Activated CD8-positive, alpha-beta memory T cell treated with anti-CD3 and anti-CD28 coated beads for 36 hours (primary cell): ENCODE measurements around the gene ZBTB17. TPM values are rescaled to one million over a fixed set of nuclear protein-coding genes. Genes with fewer than 3 reads are reported as not detected.
"Not testable (repeated sequence)": the region's sequence is repeated elsewhere in the genome, so short reads cannot be mapped to it uniquely, and the experiment has no call there.

Experiments
- CTCF ChIA-PET: fragments of 350-600 bp; sonication (Branson Sonifier 250); formaldehyde crosslinking; loops from one replicate; lab custom pipeline; 2021; ENCODE audit warnings: antibody characterized with exemption; lab: Charles Lee
- POLR2A ChIA-PET: fragments of 350-600 bp; sonication (Branson Sonifier 250); formaldehyde crosslinking; loops from one replicate; lab custom pipeline; 2021; ENCODE audit warnings: antibody characterized with exemption; lab: Charles Lee
- total RNA-seq, 2 experiments: library from RNA; stranded (reverse); gene quantifications; one replicate each; pipeline ENCODE4 v1.2.3, GENCODE V29; 2021

Gene ZBTB17
- total RNA-seq, 2 experiments from 2014 or later, result 54.8 to 57.9 TPM

DNA sequence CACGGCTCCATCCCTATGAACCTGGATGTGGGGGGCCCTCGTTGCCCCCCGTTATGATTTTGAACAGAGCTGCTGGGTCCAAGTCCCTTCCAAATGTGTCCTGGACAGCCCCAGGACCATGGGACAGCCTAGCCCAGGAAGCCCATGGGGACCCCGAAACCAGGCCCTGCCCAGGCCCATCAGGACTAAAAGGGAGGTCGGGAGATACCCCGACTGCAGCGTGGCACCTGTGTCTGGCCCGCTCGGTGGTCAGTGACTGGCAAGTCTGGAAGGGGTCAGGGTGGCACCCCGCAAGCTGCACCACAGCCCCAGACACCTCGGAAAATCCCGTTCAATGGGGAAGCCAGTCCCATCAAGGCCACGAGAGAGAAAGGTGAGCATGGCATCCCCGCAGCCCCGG, 17.8 kb upstream of the ZBTB17 start:
- ChIA-PET CTCF (interaction anchor here (0.5 to 1.2 kb wide), 4 partner anchors 16 to 190 kb away, joined by 3 to 5 read pairs (median 4); no protein-coding TSS in a partner anchor), POLR2A (no interaction called here)

DNA sequence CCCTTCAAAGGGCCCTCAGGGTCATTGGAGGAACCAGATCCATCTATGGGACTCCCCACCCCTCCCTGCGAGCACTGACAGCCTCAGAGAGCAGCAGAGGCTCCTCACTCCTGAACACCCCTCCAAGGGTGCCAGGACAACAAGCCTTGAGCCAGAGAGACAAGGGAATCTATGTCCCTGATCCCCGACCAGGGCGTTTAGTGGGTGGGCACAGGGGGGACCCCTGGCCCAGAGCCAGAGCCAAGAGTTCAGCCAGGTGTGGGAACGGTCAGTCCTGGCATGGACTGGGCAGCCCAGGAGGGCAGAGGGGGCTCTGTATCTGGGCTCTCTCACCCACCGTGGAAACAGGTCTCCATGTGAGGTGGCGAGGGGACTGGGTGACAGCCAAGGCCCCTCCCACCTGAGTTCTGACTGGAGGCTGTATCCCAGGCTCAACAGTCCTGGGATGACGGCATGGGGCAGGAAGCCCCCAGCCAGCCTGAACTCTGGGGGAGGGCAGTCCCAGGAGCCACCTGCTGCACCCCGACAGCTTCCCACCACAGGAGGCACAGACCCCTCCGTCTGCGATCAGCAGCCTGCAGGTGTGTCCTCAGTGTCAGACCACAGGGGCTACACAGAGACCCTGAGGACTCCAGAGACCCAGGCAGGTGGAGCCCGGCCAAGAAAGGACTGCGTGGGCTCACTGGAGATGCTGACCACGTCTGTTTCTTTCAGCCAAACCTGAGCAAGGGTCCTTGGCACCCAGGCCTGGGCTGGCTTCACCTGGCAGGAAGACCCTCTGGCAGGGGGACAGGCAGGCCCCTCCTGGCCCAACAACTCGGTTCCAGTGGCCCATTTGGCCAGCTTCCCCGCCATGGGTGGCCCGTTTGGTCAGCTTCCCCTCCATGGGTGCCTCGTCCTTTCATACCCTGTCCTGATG, 16.9 kb upstream of the ZBTB17 start:
- CTCF ChIA-PET, result interaction anchor here (0.5 kb wide), 1 partner anchor 86 kb away, joined by 4 read pairs; no protein-coding TSS in a partner anchor
- POLR2A ChIA-PET, result no interaction called here

DNA sequence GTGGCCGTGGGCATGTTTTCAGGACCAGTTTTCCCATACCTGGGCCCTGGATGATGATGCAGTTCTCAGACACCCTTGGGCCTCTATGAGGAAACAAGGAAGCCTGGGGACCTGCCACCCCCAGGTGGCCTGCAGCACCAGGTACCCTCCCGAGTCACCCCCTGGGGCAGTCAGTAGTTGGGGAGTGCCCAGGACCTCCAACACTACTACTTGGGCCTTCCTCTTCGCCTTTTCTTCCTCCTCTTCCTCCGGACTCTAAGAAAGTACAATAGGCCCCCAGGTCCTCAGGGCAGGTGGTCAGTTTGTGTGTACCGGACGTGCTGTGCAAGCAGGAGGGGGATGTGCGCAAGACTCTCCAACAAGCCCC, 16.3 kb upstream of the ZBTB17 start:
- ChIA-PET POLR2A (no interaction called here), CTCF (no interaction called here)

DNA sequence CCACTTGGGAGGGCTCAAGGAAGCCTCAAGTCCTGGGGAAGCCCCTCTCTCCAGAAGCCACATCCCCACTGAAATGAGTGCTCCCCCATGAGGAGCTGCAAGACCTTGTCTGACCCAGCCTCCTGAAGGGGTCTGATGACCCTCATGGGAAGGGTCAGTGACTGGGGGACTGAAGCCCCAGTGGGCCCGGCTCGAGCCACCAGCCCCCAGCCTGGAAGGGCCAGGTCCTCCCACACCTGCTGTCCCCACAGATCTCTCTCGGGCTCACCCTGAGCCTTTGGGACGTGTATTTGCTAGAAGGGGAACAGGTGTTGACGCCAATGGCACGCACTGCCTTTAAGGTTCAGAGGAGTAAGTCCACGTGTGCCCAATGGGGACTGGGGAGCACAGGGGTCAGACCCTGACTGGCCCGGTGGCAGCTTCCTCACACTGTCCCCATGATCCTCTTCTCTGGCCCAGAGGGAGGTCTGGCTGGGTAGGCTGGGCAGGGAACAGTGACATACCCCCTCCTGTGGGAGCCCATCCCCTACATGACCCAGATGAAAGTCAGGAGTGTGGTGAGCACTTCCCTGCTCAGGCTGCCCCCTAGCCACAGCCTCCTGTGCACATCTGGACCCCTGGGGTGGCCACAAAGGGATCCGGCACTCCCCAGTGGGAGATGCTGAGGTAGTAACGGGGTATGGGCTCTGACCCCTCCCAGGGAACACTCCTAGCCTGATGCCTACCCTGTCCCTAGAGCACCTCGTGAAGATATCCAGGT, 15.7 kb upstream of the ZBTB17 start:
- ChIA-PET POLR2A (no interaction called here), CTCF (no interaction called here)

DNA sequence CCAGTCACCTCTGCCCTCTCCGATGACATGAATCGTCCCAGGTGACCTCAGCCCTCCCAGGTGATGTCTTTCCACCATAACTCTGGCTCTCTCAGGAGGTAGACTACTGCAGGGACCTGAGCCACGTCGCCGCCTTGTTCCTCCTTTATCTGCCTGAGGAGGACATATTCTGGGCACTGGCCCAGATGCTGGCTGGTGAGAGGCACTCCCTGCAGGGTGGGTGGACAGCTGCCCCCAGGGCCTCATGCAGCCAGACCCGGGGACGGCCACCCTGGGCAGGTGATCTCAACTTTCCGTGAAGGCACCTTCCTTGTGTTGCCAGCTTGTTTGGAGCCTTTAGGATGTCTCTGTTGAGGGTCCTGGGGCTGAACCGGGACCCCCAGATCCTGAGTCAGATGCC, 13.9 kb upstream of the ZBTB17 start:
- ChIA-PET POLR2A (no interaction called here), CTCF (no interaction called here)

DNA sequence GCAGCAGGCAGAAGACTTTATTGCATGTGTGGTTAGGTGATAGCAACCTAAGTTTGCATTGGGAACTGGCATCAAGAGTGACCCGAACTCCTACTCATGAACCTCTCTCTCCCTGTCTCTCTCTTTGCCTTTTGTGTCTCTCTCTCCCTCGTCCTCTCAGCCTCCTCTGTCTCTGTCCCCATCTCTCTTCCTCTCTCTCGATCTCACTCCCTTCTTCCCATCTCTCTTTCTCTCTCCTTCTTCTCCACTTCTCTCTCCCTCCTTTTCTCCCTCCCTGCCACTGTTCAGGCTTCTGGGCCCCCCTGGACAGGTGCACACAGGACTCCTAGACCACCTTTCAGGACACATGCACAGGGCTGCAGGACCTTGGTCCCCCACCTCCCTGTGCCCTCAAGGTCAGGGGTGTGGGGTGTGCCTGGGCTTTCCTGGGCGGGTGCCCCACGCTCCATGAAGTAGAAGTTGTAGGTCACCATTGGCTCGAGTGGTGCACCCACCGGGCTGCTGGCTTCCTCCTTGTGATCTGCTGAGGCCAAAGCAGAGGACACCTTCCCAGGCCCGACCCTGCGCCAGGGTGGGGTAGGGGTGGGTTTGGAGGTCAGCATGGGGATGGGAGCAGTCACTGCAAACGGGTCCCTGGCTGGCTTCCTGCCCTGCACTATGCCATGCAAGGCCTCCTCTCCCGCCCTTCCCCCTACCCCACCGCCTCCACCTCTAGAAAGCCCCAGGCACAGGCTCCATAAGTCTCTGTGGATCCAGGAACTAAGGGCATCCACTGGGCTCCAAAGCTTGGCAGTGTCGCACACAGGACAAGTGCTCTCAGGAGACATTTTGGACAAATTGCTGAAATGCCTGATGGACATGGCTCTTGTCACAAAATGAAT, 13.2 kb upstream of the ZBTB17 start:
- CTCF ChIA-PET, result interaction anchor here (0.7 kb wide), 1 partner anchor 173 kb away, joined by 3 read pairs; no protein-coding TSS in a partner anchor
- POLR2A ChIA-PET, result no interaction called here

DNA sequence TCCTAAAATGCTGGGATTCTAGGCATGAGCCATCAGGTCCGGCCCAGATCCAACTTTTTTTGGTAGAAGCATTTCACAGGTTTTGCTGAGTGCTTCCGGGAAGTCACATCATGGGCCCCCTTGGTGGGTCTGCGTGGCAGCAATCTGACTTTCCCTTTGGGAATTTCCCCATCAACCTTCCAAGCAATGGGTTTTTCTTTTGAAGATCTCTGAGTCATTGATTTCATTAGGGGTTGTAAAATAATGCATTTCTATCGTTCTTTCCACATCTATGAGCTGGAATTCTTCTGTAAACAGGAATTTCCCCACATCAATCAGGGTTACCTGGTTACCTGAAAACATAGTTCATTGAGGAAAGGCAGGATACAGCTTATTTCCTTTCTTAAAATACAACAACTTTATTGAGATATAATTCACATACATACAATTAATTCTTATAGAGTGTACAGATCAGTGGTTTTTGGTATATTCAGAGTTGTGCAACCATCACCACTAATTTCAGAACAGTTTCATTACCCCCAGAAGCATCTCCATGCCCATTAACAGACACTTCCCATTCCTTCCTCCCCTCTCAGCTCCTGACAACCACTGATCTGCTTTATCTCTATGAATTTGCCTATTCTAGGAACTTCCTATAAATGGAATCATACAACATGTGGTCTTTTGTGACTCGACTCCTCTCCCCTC, 9.9 kb upstream of the ZBTB17 start:
- ChIA-PET POLR2A (no interaction called here), CTCF (no interaction called here)

DNA sequence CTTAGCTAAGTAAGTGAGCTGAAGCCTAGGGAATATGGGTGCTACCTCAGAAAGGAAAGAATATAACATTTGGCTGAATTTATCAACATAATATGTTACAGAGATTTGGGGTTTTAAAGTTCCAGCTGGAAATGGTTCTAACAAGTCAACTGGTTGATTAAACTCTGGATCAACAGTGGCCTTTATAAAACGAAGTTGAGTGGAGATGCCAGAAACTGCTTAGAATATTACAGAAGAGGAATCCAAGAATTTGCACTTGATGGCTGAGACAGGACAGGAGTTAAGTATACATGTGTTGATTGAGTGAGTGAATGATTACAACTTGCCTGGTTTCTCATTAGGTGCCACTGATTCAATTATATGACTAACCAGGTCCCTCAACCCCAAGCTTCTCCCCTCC, 7.4 kb upstream of the ZBTB17 start:
- ChIA-PET CTCF (no interaction called here), POLR2A (no interaction called here)

DNA sequence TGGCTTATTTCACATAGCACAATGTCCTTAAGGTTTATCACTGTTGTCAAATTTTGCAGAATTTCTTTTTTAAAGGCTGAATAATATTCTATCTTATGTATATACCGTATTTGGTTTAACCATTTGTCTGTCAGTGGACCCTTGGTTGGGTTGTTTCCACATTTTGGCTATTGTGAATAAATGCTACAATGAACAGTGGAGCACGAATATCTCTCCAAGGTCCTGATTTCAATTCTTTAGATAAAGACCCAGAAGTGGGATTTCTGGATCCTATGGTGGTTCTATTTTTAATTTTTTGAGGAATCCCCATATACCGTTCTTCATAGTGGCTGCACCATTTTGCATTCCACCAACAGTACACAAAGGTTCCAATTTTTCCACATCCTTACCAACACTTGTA, 5.8 kb upstream of the ZBTB17 start:
- CTCF ChIA-PET, result no interaction called here
- POLR2A ChIA-PET, result interaction anchor here (0.6 kb wide), 1 partner anchor 58 kb away, joined by 4 read pairs; no protein-coding TSS in a partner anchor

DNA sequence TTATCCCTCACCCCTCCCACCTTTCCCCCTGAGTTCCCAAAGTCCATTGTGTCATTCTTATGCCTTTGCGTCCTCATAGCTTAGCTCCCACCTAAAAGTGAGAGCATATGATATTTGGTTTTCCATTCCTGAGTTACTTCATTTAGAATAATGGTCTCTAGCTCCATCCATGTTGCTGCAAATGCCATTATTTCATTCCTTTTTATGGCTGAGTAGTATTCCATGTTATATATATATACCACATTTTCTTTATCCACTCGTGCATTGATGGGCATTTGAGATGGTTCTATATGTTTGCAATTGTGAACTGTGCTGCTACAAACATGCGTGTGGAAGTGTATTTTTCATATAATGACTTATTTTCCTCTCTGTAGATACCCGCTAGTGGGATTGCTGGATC, 2.0 kb upstream of the ZBTB17 start:
- POLR2A ChIA-PET, result interaction anchor here (1.3 kb wide), 1 partner anchor 54 kb away, joined by 5 read pairs; no protein-coding TSS in a partner anchor
- CTCF ChIA-PET, result not testable (repeated sequence)

DNA sequence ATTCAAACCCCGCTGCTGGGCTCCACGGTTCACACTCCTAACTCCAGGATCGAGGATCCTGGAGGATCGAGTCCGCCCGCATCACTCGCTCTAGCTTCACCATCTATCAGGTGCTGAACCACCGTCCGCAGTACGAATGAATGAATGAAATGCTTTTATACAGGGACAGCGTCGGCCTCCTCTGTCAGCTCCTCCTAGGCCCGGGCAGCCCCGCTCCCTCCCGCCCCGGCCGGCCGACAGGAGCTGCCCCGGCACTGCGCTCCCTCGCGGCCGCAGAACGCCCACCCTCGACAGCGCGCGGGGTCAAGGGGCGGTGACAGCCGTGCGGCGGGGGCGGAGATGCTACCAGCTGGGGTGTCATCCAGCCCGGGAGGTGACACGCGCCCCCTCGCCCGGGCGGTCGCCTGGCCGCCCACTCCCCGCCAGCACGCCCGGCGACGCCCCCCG, 520 bp downstream of the ZBTB17 start:
- ChIA-PET POLR2A (interaction anchor here (0.7 to 4.6 kb wide), 8 partner anchors 9 to 142 kb away, joined by 3 to 51 read pairs (median 5); no protein-coding TSS in a partner anchor), CTCF (interaction anchor here (1.1 to 2.5 kb wide), 4 partner anchors 9 to 184 kb away, joined by 3 to 22 read pairs (median 7); no protein-coding TSS in a partner anchor)

DNA sequence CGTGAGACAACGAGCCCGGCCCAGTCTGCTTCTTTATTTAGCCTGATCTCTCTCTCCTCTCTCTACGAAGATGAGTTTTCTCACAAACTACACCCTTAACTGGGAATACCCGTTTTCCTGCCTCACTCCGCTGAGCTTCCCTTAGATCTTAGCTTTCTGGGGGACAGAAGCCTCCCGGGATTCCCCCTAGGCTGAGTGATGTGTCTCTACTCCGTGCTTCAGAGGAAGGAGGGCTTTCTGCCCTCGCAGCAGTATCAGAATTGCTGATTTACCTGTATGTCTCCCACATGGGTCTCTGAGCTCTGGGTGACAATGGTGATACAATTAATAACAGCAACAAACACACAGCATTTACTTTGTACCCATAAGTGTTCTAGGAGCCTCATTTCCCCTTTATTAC, 1.0 kb downstream of the ZBTB17 start:
- ChIA-PET POLR2A (interaction anchor here (0.6 to 4.6 kb wide), 8 partner anchors 8 to 141 kb away, joined by 3 to 51 read pairs (median 5); no protein-coding TSS in a partner anchor), CTCF (interaction anchor here (0.6 to 2.5 kb wide), 5 partner anchors 9 to 49 kb away, joined by 3 to 22 read pairs (median 4); no protein-coding TSS in a partner anchor)

DNA sequence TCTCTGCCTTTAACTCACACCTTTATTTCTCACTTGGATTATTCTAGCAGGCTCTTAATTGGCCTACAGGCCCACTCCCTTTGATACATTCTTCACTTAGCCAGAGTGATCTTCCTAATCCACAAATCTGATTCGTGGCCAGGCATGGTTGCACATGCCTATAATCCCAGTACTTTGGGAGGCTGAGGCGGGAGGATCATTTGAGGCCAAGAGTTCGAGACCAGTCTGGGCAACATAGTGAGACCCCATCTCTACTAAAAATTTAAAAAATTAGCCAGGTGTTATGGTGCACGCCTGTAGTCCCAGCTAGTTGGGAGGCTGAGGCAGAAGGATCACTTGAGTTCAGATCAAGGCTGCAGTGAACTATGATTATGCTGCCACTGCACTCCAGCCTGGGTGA, 2.1 kb downstream of the ZBTB17 start:
- ChIA-PET POLR2A (interaction anchor here (0.7 to 4.6 kb wide), 3 partner anchors 7 to 145 kb away, joined by 4 to 51 read pairs (median 18); no protein-coding TSS in a partner anchor), CTCF (no interaction called here)

DNA sequence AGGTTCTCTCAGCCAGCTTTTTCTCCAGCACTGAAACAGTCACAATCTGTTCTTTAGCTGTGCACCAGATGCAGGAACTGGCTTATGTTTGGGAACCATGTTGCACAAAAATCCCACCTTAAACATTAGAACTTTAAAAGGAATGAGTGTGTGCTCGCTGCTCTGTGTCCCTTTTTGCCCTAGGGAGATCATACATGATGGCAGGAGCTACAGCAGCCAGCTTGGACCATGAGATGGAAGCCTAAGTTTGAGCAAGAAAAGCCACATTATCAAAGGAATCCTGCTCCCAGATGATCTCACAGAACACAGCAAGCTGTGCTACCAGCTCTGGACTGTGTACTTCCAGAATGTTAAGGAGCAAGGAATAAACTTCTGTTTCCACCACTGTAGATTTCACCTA, 3.5 kb downstream of the ZBTB17 start:
- POLR2A ChIA-PET, result no interaction called here
- CTCF ChIA-PET, result no interaction called here

DNA sequence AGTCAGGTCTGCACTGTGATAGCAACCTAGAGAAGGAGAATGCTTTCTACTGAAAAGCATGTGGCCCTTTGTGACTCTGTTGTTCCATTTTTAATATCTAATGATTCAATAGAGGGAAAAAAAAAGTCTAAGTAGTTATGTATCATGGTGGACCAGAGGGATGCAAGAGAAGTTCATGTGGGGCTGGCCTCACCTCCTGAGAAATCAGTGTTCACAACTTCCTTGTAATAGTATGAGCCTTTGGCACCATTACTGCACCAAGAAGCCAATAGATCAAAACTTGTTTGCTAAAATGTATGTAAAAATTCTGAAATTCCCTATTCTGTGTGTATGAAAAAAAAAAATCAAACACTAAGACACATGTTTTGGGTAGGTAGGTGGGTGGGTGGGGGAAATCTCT, 5.0 kb downstream of the ZBTB17 start:
- ChIA-PET CTCF (no interaction called here), POLR2A (no interaction called here)

DNA sequence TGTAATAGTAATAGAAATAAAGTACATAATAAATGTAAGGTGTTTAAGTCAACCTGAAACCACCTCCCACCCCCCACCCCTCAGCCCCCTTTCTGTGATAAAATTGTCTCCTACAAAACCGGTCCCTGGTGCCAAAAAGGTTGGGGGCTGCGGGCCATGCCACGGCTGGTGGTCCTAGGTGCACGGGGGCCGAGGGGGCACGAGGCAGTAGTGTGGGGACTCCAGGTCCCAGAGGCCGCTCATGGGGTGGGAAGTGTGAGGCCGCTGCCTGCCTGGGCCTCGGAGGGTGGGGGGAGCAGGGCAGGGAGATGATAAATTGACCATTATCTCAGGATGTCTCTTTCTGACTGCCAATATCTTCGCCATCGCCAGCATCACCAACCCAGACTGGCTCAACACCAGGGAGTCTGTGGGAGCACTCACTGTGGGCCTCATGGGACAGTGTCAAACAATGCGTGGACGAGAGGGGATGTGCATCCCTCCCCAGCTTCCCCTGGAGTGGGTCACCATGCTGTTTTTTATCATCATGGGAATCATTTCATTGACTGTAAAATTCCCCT, 6.5 kb downstream of the ZBTB17 start:
- ChIA-PET CTCF (no interaction called here), POLR2A (interaction anchor here (0.6 to 1.0 kb wide), 2 partner anchors 89 to 136 kb away, joined by 4 to 6 read pairs; no protein-coding TSS in a partner anchor)

DNA sequence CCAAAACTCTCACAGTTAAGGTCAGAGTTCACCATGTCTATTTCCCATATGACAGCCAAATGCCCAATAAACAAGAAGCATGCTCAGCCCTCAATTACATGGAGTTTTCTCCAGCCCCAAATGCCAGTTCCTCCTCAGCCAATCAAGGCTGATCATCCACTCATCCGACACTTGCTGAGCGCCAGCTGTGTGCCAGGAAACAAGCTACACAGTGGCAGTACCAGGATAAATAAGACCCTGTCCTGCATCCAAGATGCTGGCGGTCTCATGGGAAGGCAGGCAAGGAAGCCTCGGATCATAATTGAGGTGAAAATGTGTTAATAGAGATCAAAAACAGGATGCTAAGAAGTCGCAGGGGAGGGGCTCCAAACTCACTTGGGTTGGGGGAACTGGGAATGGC, 7.7 kb downstream of the ZBTB17 start:
- CTCF ChIA-PET, result interaction anchor here (0.6 to 1.4 kb wide), 3 partner anchors 12 to 226 kb away, joined by 3 read pairs; no protein-coding TSS in a partner anchor
- POLR2A ChIA-PET, result interaction anchor here (0.9 kb wide), 1 partner anchor 18 kb away, joined by 3 read pairs; no protein-coding TSS in a partner anchor
